Activated CD4-positive, CD25-positive, alpha-beta regulatory T cell treated with anti-CD3 and anti-CD28 coated beads, Interleukin-2, amount 50 U/mL, for 72 hours (primary cell): ENCODE data around the gene RAD51B.
"Not testable (repeated sequence)": the region's sequence is repeated elsewhere in the genome, so short reads cannot be mapped to it uniquely, and the experiment has no call there.

Experiments used
- DNase-seq: peaks from one replicate; pipeline ENCODE4 v3.0.0; 2021

Gene RAD51B

GRCh38 chr14:68186500-68187276 lies 367.1 kb downstream of the RAD51B start:
- not testable (repeated sequence) for DNase-seq

GRCh38 chr14:68188174-68188573 lies 368.6 kb downstream of the RAD51B start:
- DNase-seq = no peak

- DNase-seq = no peak
Observed at GRCh38 chr14:68190032-68190431, 370.5 kb downstream of the RAD51B start.

- DNase-seq = no peak
Observed at GRCh38 chr14:68191567-68192321, 372.2 kb downstream of the RAD51B start.

- DNase-seq = no peak
Observed at GRCh38 chr14:68192935-68193334, 373.4 kb downstream of the RAD51B start.

GRCh38 chr14:68193970-68194681 lies 374.5 kb downstream of the RAD51B start:
- DNase-seq = no peak

GRCh38 chr14:68195126-68195525 lies 375.5 kb downstream of the RAD51B start:
- DNase-seq = no peak

- no peak for DNase-seq
Observed at GRCh38 chr14:68198713-68199495, 379.3 kb downstream of the RAD51B start.

- DNase-seq = no peak
Observed at GRCh38 chr14:68199554-68200151, 380.1 kb downstream of the RAD51B start.

GRCh38 chr14:68203871-68204270 lies 384.3 kb downstream of the RAD51B start:
- no peak for DNase-seq

- no peak for DNase-seq
Observed at GRCh38 chr14:68208218-68208617, 388.6 kb downstream of the RAD51B start.

- DNase-seq = no peak
Observed at GRCh38 chr14:68208626-68209317, 389.2 kb downstream of the RAD51B start.

- DNase-seq = no peak
Observed at GRCh38 chr14:68210729-68211299, 391.2 kb downstream of the RAD51B start.

- DNase-seq = no peak
Observed at GRCh38 chr14:68211421-68211820, 391.8 kb downstream of the RAD51B start.

- DNase-seq = no peak
Observed at GRCh38 chr14:68211886-68212285, 392.3 kb downstream of the RAD51B start.

GRCh38 chr14:68212361-68212760 lies 392.8 kb downstream of the RAD51B start:
- DNase-seq = no peak

GRCh38 chr14:68214431-68214830 lies 394.9 kb downstream of the RAD51B start:
- DNase-seq = no peak

- DNase-seq = no peak
Observed at GRCh38 chr14:68215629-68216028, 396.1 kb downstream of the RAD51B start.

- no peak for DNase-seq
Observed at GRCh38 chr14:68216079-68216478, 396.5 kb downstream of the RAD51B start.

- DNase-seq = no peak
Observed at GRCh38 chr14:68216957-68217356, 397.4 kb downstream of the RAD51B start.

GRCh38 chr14:68217791-68218340 lies 398.3 kb downstream of the RAD51B start:
- DNase-seq = no peak
